ENCODE measurements around the gene MUC4. TPM values are rescaled to one million over a fixed set of nuclear protein-coding genes. Genes with fewer than 3 reads are reported as not detected.

Gene MUC4
- total RNA-seq, 4 donors from 2014 or later = 0.26 to 1.0 (median 0.30) TPM

- intact Hi-C loops (cut with DNase I; ENCODE audit: low total_unique reads) = no loop called here
- H3K27ac ChIP-seq = no peak overlapping the region
Observed at GRCh38 chr3:195754906-195755305, 56.8 kb downstream of the MUC4 start.

DNA sequence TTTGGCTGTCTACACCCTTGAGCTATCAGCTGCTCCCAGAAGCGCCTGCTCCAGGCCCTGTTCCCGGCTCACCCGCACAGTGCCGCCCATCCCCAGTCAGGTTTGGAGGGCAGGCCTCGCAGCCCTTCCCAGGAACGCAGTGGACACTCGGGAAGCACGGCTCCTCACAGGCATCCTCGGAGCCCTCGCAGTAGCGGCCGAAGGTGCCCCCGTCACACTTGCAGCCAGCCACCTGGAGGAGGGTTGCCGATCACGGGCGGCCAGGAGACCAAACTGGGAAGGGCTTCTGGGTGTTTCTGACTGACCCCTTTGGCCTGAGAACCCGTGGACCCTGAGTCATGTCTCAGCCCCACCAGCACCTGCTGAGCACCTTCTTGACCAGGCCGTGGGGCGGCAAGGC is 57.6 kb downstream of the MUC4 start:
- no peak for DNase-seq
- Histone ChIP-seq H3K27ac (no peak overlapping the region), H3K9me3 (no peaks in the 10 kb centered on the region), H3K4me3 (no peak overlapping the region), H3K4me1 (no peaks in the 10 kb centered on the region), H3K27me3 (no peaks in the 10 kb centered on the region), H3K36me3 (no peaks in the 10 kb centered on the region)
- TF ChIP-seq, protein P1, sequence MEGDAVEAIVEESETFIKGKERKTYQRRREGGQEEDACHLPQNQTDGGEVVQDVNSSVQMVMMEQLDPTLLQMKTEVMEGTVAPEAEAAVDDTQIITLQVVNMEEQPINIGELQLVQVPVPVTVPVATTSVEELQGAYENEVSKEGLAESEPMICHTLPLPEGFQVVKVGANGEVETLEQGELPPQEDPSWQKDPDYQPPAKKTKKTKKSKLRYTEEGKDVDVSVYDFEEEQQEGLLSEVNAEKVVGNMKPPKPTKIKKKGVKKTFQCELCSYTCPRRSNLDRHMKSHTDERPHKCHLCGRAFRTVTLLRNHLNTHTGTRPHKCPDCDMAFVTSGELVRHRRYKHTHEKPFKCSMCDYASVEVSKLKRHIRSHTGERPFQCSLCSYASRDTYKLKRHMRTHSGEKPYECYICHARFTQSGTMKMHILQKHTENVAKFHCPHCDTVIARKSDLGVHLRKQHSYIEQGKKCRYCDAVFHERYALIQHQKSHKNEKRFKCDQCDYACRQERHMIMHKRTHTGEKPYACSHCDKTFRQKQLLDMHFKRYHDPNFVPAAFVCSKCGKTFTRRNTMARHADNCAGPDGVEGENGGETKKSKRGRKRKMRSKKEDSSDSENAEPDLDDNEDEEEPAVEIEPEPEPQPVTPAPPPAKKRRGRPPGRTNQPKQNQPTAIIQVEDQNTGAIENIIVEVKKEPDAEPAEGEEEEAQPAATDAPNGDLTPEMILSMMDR (IDR thresholded peaks at IDR 0.05) = no peak
- TF ChIP-seq POLR2A (IDR thresholded peaks at IDR 0.05) = no peak
- intact Hi-C loops (cut with DNase I; ENCODE audit: low total_unique reads) = no loop called here

More at GRCh38 chr3:195754906-195755305, 56.8 kb downstream of the MUC4 start:
- TF ChIP-seq, protein P1 (IDR thresholded peaks at IDR 0.05) = no peak
- TF ChIP-seq POLR2A (IDR thresholded peaks at IDR 0.05) = no peak
- H3K36me3 ChIP-seq = no peaks in the 10 kb centered on the region
- H3K4me1 ChIP-seq = no peaks in the 10 kb centered on the region
- no peaks in the 10 kb centered on the region for H3K27me3 ChIP-seq
- no peak for DNase-seq
- H3K4me3 ChIP-seq = no peak overlapping the region
- H3K9me3 ChIP-seq = no peaks in the 10 kb centered on the region

GRCh38 chr3:195753581-195753980 is 58.1 kb downstream of the MUC4 start:
- intact Hi-C loops (cut with DNase I; ENCODE audit: low total_unique reads) = no loop called here
- no peak for TF ChIP-seq POLR2A (IDR thresholded peaks at IDR 0.05)
- TF ChIP-seq, protein P1 (IDR thresholded peaks at IDR 0.05) = no peak

DNA sequence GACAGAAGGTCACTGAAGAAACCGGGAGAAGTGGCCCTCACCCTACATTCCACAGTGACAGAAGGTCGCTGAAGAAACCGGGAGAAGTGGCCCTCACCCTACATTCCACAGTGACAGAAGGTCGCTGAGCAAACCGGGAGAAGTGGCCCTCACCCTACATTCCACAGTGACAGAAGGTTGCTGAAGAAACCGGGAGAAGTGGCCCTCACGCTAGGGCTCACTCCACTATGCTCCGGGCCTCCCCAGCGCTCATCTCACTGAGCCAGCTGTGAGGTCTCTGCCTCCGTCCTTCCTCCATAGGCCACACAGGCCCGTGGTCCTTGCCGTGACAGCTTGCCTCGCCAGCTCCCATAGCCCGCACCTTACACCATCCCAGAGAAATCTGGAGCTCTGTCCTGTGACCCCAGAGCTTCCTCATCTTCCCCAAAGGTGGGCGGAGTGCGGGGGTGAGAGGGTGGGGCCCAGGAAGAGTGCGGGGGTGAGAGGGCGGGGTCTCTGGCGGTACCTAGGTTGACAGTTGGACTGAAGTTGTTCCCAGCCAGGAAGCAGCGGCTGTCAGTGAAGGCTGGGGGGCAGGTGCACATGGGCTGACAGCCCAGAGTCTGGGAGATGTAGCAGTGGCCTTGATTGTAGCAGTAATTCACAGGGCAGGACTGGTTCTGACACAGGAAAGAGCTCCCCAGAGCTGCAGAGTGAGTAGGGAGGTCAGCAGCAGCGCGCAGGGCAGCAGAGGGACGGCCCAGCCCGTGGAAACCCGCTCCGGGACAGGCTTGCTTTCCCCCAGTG is 59.0 kb downstream of the MUC4 start:
- no peak for DNase-seq
- intact Hi-C loops (cut with DNase I; ENCODE audit: low total_unique reads) = no loop called here
- no peaks in the 10 kb centered on the region for H3K27me3 ChIP-seq
- no peak overlapping the region for H3K4me3 ChIP-seq
- H3K27ac ChIP-seq = no peak overlapping the region
- TF ChIP-seq POLR2A (IDR thresholded peaks at IDR 0.05) = no peak
- TF ChIP-seq, protein P1 (IDR thresholded peaks at IDR 0.05) = no peak
- no peaks in the 10 kb centered on the region for H3K4me1 ChIP-seq
- no peaks in the 10 kb centered on the region for H3K9me3 ChIP-seq
- H3K36me3 ChIP-seq = no peaks in the 10 kb centered on the region

More at GRCh38 chr3:195753581-195753980, 58.1 kb downstream of the MUC4 start:
- no peak overlapping the region for H3K27ac ChIP-seq
- no peak for DNase-seq
- no peaks in the 10 kb centered on the region for H3K27me3 ChIP-seq
- H3K4me1 ChIP-seq = no peaks in the 10 kb centered on the region
- H3K9me3 ChIP-seq = no peaks in the 10 kb centered on the region
- H3K4me3 ChIP-seq = no peak overlapping the region
- H3K36me3 ChIP-seq = no peaks in the 10 kb centered on the region

DNA sequence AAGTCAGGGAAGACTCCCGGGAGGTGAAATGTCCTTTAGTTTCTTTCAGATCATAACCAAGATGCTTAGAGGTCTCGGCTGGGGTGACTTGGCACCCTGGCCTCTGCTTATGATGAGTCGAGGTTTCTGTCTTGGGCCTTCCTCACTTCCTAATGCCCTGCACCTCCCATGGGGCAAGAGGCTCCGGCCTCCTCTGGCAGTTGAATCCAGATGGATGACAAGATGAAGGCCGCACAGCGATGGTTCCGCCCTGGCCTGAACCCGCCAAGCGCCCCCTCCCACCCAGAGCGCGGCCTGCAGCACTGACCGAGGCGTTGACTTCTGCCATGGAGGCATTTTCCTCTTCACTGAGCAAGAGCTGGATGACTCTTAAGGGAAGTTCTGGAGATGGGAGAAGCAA is 59.7 kb downstream of the MUC4 start:
- no peak overlapping the region for H3K27ac ChIP-seq
- H3K27me3 ChIP-seq = no peaks in the 10 kb centered on the region
- no peaks in the 10 kb centered on the region for H3K36me3 ChIP-seq
- no peaks in the 10 kb centered on the region for H3K4me1 ChIP-seq
- no peak overlapping the region for H3K4me3 ChIP-seq
- DNase-seq = no peak
- no peaks in the 10 kb centered on the region for H3K9me3 ChIP-seq
- intact Hi-C loops (cut with DNase I; ENCODE audit: low total_unique reads) = no loop called here
- TF ChIP-seq POLR2A (IDR thresholded peaks at IDR 0.05) = no peak
- TF ChIP-seq, protein P1 (IDR thresholded peaks at IDR 0.05) = no peak
